GM23338 (cell line): Measurements from ENCODE around the gene XPR1.

Experiments
- CTCF ChIP-seq, 2 experiments: fragments of 200-600 bp in 1 of 2; sonication (generic) in 1 of 2; conservative IDR thresholded peaks; 2 replicates each; pipeline versions ENCODE4 v1.5.1 to v1.6.1; 2016 to 2017; ENCODE audit warnings: antibody characterized with exemption in 2 of 2, low read depth in 2 of 2, mild to moderate bottlenecking in 2 of 2, moderate library complexity in 1 of 2
- EZH2 ChIP-seq: fragments of 200-600 bp; sonication (generic); IDR thresholded peaks from one replicate; pipeline ENCODE4 v1.8.0; 2017; ENCODE audit warnings: antibody characterized with exemption, mild to moderate bottlenecking, low read depth; ENCODE audit not compliant: unreplicated experiment
- NANOG ChIP-seq: IDR thresholded peaks from 2 replicates; pipeline ENCODE4 v1.6.1; 2016; ENCODE audit warnings: antibody characterized with exemption, borderline replicate concordance

DNA sequence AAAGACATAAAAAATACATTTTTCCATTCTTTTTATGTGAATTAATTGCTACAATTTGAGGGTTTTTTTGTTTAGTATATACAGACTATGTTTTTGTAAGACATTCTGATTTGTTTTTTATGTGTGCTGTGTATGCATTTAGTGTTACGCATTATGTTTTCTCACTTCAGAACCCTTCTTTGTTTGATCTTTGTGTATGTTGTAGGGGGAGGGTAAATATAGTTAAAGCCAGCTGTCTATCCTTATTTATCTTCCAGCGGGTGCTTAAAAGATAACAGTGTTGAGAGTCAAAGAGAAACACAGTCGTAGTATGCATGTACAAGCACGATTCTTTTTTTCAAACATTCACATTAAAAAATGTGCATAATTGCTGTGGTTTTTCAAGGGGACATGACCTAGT lies 183.4 kb downstream of the XPR1 start:
- no peak for TF ChIP-seq NANOG
- no peak for TF ChIP-seq CTCF (conservative IDR thresholded peaks at IDR 0.05; ENCODE audit: low read depth in 2 of 2)
- TF ChIP-seq EZH2: no peak
